Ovary (tissue), 9 donors: Measurements from ENCODE around the gene FRMD4A. TPM values are rescaled to one million over a fixed set of nuclear protein-coding genes. Genes with fewer than 3 reads are reported as not detected.
A peak's percentile ranks its signal among the peaks of the same experiment; 100 is the strongest.

Experiments used
- DNase-seq, 5 donors: peaks; one replicate each; pipeline ENCODE4 v3.0.0-alpha.2; 2019 to 2020
- H3K27ac ChIP-seq, 2 donors: fragments of 200-600 bp; one replicate each; pipeline versions ENCODE4 v1.5.1 to v1.8.0; 2019 to 2022
- H3K27me3 ChIP-seq: fragments of 200-600 bp; one replicate; pipeline ENCODE4 v1.8.0; 2022
- H3K36me3 ChIP-seq: fragments of 200-600 bp; sonication (generic); one replicate; pipeline ENCODE4 v1.5.1; 2019
- H3K4me1 ChIP-seq: one replicate; pipeline ENCODE4 v1.8.1; 2013; ENCODE audit warnings: mild to moderate bottlenecking, moderate library complexity; ENCODE audit not compliant: insufficient read depth
- H3K4me3 ChIP-seq: fragments of 200-600 bp; sonication (generic); one replicate; pipeline ENCODE4 v1.5.1; 2017
- H3K9me3 ChIP-seq, 2 donors: fragments of 200-600 bp in 1 of 2; sonication (generic) in 1 of 2; one replicate each; pipeline versions ENCODE4 v1.5.1 to v1.8.1; 2013 to 2019; ENCODE audit warnings: mild to moderate bottlenecking in 1 of 2, moderate library complexity in 1 of 2
- CTCF ChIP-seq, 3 donors: fragments of 450-650 bp in 2 of 3; fragments of 200-600 bp in 1 of 3; IDR thresholded peaks; one replicate each; pipeline versions ENCODE4 v1.5.1 to v1.8.0; 2016 to 2022; ENCODE audit warnings: antibody characterized with exemption in 3 of 3, mild to moderate bottlenecking in 1 of 3
- EP300 ChIP-seq: sonication (generic); formaldehyde crosslinking; IDR thresholded peaks from one replicate; pipeline ENCODE4 v1.6.1; 2017; ENCODE audit warnings: antibody characterized with exemption
- POLR2A ChIP-seq: fragments of 450-650 bp; IDR thresholded peaks from one replicate; pipeline ENCODE4 v1.6.1; 2017; ENCODE audit warnings: antibody characterized with exemption, mild to moderate bottlenecking, moderate library complexity
- WGBS, 3 donors: extraction: QIAGEN DNeasy Blood & Tissue Kit in 1 of 3; methylation state at CpG; one replicate each; pipeline versions ENCODE4 v1.1.5 to v1.1.7; 2013 to 2017; 5-methylcytosine and 5-hydroxymethylcytosine counted together
- intact Hi-C, 4 donors: fragments of 100-400 bp; cut with DNase I; formaldehyde crosslinking; loops; one replicate each; pipeline versions ENCODE4 v1.11.0 to v1.15.1; 2022 to 2023
- polyA plus RNA-seq, 2 donors: library from polyadenylated mRNA; stranded (reverse); fragments of 200-250 nt in 1 of 2; fragments of 350-450 nt in 1 of 2; fragmentation: Illumina TruSeq in 1 of 2; extraction: RNeasy Lipid Tissue Mini Kit (QIAGEN cat#74804) in 1 of 2; gene quantifications; one replicate each; pipeline ENCODE4 v1.2.3, GENCODE V29; 2013 to 2014
- total RNA-seq, 7 donors: library from RNA; depleted of rRNA in 2 of 7; stranded (reverse); fragments of >200 nt in 2 of 7; fragmentation: NEBNext Ultra II Directional in 3 of 7; extraction: Animal tissue kit (Norgen Biotek cat#: 25700) in 3 of 7; gene quantifications; one replicate each; pipeline versions ENCODE4 v1.1.0 to v1.2.4, GENCODE V29; 2016 to 2023
- donor health status: DM: no; HTN: no; CAD: no; lungs with moderate emphysema.
- donor health status: DM: no; HTN: no; CAD: no.
- donor health status: Bipolar disorder and iron deficiency.
- donor health status: DM: yes; HTN: yes; CAD: no.
- donor health status: DM: no; HTN: no; CAD: no.
- donor health status: DM: yes; HTN: yes; CAD: no.

The FRMD4A gene
- total and polyA plus RNA-seq, 9 donors = 5.5 to 24.7 (median 11.3) TPM

DNA sequence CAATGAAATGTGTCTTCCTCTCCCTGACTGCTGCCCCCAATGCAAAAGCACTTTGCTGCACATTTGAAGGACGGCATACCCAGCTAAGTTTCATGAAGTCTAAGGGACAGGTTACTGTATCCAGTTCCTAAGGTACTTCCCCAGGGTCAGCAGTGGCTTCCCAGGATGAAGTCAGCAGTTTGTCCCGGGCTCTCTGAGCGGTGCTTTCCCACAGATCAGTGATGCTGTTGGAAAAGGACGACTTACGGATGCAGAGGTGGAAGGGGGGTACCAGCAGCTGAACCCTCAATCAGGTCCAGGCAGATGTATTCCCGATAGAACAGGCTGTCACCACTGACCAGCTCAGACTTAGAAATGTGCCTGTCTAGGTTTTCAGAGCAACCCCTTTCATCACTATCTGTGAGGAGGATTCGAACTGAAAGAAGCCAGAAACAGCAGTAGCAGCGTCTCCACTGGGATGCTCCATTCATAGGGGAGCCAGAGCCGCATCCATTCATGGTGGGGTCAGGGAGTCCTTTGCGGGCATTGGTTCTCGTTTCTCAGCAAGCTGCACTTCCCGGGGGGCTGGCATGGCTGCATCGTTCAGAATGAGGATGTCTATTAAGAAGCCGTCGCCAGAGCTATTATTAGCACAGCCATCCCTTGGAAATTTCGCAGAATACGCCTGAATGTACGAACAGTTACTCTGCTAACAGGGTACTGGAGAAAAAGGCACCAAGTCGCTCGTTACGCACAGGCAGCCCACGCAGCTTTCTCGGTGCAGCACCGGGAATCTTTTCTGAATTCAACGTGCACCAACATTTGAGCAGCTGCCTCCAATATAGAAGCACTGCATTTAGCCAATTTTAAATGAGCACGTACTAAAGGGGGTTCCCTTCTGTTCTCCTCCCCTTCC lies 440.2 kb downstream of the FRMD4A start:
- Histone ChIP-seq H3K36me3 (no peaks in the 10 kb centered on the region), H3K4me3 (peak overlapping the region; percentile 23), H3K27ac (no peak overlapping the region), H3K9me3 (no peaks in the 10 kb centered on the region), H3K27me3 (no peaks in the 10 kb centered on the region), H3K4me1 (no peaks in the 10 kb centered on the region)
- no peak for DNase-seq
- intact Hi-C loops = no loop called here
- 26 to 33% (median 32%) methylated on average over 26 of the region's 26 CpGs for WGBS, 3 donors
- TF ChIP-seq POLR2A (no peak), EP300 (no peak), CTCF (IDR thresholded peaks at IDR 0.05) (no peak)

DNA sequence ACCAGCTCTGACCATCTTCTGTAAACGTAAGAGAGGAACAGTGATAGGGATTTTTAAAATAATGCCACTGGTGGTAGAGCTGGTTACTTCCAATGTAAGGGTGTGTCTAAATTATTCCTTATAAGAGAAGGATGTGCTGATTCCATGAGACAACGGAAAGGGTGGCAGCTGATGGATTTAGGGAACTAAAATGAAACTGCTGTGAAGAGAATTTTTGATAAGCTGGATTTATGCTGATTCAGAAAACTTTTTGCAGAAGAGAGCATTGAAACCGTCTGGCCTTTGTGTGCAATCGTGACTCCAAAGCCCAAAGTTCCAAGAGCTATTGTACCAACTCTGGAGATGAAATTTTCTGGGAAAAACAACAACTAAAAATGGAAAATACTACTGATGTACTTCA lies 443.0 kb downstream of the FRMD4A start:
- WGBS, 3 donors = 72 to 81% (median 79%) methylated on average over 4 of the region's 4 CpGs
- no peak overlapping the region for H3K4me3 ChIP-seq
- H3K4me1 ChIP-seq = no peaks in the 10 kb centered on the region
- no peaks in the 10 kb centered on the region for H3K9me3 ChIP-seq
- intact Hi-C loops = no loop called here
- no peak for DNase-seq
- TF ChIP-seq CTCF (IDR thresholded peaks at IDR 0.05) (no peak), EP300 (no peak), POLR2A (no peak)
- H3K27ac ChIP-seq = no peak overlapping the region
- H3K27me3 ChIP-seq = no peaks in the 10 kb centered on the region
- H3K36me3 ChIP-seq = no peaks in the 10 kb centered on the region

DNA sequence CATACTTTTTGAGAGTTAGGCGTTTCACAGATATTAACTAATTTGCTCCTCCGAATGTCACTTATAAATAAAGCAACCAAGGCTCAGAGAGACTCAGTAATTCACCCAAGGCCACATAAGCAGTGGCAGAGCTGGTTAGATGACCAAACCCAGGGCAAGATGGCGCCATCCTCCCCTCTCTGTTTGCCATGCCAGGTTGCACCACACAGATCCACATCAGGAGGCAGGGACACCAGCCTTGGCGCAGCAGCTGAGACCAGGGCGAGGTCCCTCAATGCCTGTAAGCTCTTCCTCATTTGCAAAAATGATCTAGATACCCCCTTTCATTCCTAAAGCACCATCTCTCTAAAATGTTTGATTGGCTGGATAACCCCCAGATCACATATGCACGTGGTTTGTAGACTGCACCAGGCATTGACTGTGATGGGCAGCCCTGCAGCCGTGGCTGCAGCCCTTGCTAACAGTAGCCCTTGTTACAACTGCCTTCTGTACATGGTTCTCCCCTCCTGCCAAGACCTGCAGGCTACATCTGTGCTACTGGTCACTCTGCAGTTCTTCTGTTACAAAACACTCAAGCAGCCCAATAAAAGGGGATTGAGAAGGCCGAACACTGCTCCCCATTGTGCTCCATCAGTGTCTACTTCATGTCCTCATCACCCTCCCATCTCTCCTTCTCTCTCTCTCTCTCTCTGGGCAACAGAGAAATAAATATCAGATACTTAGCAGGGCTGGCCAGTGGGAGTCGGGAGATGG lies 445.3 kb downstream of the FRMD4A start:
- TF ChIP-seq CTCF (IDR thresholded peaks at IDR 0.05) = no peak
- TF ChIP-seq POLR2A = no peak
- no peak for TF ChIP-seq EP300

DNA sequence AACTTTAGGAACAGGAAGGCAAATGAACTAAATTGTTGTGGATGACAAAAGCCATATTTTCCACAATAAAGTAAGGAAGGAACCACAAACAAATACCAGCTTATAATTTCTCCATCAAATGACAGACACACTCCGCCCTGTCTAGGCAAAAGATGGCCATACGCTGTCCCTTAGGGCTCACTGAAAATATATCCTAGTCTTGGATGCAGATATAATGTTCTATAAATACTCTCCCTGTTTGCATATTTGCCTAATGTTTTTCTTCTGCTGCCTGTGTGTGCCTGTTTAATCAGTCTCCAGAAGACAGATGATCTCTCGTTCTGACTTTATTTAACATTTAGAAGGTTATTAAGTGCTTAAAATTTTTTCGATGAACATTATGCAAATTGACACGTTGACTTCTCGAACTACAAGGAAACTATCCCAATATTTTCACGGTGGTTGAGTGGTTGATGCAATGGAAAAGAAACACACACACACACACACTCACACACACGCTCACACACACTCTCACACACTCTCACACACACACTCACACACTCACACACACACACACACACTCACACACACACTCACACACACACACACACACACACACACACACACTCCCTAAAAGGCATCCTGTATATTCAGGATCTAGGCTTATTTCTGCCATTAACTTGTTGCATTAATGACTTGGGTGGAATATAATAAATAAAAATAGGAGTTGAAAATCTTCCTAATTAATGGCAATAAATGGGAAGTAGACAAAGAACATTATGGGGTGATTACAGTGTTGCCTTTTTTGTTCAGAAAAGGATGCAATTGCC lies 446.9 kb downstream of the FRMD4A start:
- intact Hi-C loops = no loop called here
- no peak for TF ChIP-seq CTCF (IDR thresholded peaks at IDR 0.05)
- TF ChIP-seq POLR2A = no peak
- no peak for TF ChIP-seq EP300
- no peak for DNase-seq
- H3K4me1 ChIP-seq = no peaks in the 10 kb centered on the region
- no peaks in the 10 kb centered on the region for H3K9me3 ChIP-seq
- no peaks in the 10 kb centered on the region for H3K36me3 ChIP-seq
- H3K27ac ChIP-seq = no peak overlapping the region
- 10 to 26% (median 21%) methylated on average over 8 of the region's 8 CpGs for WGBS, 3 donors
- H3K4me3 ChIP-seq = no peak overlapping the region
- H3K27me3 ChIP-seq = no peaks in the 10 kb centered on the region

More for the DNA sequence above, 445.3 kb downstream of the FRMD4A start:
- Histone ChIP-seq H3K27me3 (no peaks in the 10 kb centered on the region), H3K9me3 (no peaks in the 10 kb centered on the region), H3K27ac (no peak overlapping the region), H3K36me3 (no peaks in the 10 kb centered on the region), H3K4me3 (no peak overlapping the region), H3K4me1 (no peaks in the 10 kb centered on the region)
- no peak for DNase-seq
- WGBS, 3 donors = 95 to 98% (median 96%) methylated on average over 9 of the region's 9 CpGs
- intact Hi-C loops = no loop called here
